Activated CD4-positive, alpha-beta T cell treated with anti-CD3 and anti-CD28 coated beads for 24 hours (primary cell): ENCODE results near the gene TIMM44.
"Not testable (repeated sequence)": the region's sequence is repeated elsewhere in the genome, so short reads cannot be mapped to it uniquely, and the experiment has no call there.

Experiments
- DNase-seq, 2 donors: peaks; one replicate each; pipeline ENCODE4 v3.0.0-alpha.2; 2020; ENCODE audit warnings: low read depth in 2 of 2

TIMM44 gene

GRCh38 chr19:7900401-7900870 is 43.0 kb downstream of the TIMM44 start:
- DNase-seq: no peak

DNA sequence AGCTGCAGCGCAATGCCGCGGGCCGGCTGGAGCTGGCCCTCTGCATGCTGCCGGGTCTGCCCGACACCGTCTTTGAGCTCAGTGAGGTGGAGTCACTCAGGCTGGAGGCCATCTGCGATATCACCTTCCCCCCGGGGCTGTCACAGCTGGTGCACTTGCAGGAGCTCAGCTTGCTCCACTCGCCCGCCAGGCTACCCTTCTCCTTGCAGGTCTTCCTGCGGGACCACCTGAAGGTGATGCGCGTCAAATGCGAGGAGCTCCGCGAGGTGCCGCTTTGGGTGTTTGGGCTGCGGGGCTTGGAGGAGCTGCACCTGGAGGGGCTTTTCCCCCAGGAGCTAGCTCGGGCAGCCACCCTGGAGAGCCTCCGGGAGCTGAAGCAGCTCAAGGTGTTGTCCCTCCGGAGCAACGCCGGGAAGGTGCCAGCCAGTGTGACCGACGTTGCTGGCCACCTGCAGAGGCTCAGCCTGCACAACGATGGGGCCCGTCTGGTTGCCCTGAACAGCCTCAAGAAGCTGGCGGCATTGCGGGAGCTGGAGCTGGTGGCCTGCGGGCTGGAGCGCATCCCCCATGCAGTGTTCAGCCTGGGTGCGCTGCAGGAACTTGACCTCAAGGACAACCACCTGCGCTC is 43.6 kb downstream of the TIMM44 start:
- no peak for DNase-seq

DNA sequence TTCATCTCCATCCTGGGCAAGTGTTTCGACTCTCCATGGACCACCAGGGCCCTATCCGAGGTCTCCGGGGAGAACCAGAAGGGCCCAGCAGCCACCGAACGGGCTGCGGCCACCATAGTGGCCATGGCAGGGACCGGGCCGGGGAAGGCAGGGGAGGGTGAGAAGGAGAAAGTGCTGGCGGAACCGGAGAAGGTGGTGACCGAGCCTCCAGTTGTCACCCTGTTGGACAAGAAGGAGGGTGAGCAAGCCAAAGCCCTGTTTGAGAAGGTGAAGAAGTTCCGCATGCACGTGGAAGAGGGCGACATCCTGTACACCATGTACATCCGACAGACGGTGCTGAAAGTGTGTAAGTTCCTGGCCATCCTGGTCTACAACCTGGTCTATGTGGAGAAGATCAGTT is 44.5 kb downstream of the TIMM44 start:
- no peak for DNase-seq

DNA sequence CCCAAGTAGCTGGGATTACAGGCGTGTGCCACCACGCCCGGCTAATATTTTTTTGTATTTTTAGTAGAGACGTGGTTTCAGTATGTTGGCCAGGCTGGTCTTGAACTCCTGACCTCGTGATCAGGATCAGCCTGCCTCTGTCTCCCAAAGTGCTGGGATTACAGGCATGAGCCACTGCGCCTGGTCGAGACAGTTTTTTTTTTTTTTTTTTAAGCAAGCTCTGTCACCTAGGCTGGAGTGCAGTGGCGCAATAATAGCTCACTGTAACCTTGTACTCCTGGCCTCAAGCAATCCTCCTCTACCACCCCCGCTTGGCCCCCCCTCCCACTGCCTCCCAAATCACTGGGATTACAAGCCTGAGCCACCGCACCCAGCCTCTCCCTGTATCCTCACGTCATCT is 46.2 kb downstream of the TIMM44 start:
- DNase-seq: no peak

DNA sequence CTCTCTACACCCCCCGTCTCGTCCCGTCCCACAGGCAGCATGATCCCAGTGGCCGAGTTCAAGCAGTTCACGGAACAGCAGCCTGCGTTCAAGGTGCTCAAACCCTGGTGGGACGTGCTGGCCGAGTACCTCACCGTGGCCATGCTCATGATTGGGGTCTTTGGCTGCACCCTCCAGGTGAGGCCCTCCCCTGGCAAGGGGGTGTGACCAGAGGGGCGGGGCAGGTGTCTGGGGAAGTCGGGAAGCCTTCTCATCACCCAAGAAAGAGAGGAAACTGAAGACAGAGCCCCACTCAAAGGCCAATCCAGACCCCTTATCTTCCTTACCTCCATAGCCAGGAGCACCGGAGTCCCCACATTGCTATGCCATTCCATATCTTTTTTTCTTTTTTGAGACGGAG is 47.9 kb downstream of the TIMM44 start:
- DNase-seq: no peak

- DNase-seq: no peak
Observed at GRCh38 chr19:7894612-7895309, 48.7 kb downstream of the TIMM44 start.

- DNase-seq: not testable (repeated sequence)
Observed at GRCh38 chr19:7893362-7894101, 49.9 kb downstream of the TIMM44 start.

DNA sequence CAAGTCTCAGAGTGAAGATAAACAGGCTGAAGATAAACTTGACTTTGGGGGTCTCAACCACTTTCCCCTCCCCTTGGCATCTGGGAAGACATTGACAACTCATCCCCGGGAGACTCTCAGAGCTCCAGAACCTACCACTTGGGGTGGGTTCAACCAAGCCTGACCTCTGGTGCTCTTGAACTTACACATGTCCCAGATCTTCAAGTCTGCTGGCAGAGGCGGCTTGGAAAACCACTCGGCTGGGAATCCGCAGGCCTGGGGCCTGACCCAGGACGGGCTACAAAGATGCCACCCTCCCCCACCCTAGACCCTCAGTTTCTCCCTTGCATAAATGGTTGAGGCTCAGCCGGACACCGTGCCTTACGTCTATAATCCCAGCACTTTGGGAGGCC is 54.6 kb downstream of the TIMM44 start:
- DNase-seq: no peak

DNA sequence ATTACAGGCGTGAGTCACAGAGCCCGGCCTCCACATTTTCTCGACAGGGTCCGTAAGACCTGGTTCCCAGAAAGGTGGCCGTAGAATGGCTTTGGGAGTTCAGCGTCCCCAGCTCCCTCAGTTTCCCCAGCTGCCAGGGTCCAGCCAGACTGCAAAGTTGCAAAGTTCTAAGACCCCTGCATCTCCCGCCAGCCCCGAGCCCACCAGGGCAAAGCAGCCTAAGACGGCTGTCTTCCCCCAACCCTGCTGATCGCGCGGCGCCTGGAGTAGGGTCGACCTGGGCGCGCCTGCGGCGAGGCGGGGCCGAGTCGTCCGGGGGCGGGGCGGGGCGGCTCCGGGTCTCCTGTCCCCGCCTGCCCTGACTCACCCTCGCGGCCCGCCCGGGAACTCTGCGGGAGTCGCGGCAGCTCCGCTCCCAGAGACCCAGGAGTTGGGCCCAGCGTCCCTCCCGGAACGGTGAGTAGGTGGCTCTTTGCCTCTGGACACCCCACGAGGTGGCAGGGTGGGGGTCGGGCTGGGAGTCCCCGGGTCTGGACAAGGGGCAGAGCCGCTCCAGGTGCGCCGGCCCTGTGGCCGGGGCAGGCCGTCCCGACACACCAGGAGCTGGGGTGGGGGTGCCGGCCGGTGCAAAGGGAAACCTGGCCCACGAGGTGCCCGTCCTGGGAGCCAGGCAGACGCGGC is 55.2 kb downstream of the TIMM44 start, which contains the start of gene LRRC8E:
Gene LRRC8E (plus strand): TSS at position 366 of the 681 bp plus-strand sequence. CDS start 7,094 bp downstream, outside the sequence.
- DNase-seq: peak in 1 of 2 donors; percentile 46

DNA sequence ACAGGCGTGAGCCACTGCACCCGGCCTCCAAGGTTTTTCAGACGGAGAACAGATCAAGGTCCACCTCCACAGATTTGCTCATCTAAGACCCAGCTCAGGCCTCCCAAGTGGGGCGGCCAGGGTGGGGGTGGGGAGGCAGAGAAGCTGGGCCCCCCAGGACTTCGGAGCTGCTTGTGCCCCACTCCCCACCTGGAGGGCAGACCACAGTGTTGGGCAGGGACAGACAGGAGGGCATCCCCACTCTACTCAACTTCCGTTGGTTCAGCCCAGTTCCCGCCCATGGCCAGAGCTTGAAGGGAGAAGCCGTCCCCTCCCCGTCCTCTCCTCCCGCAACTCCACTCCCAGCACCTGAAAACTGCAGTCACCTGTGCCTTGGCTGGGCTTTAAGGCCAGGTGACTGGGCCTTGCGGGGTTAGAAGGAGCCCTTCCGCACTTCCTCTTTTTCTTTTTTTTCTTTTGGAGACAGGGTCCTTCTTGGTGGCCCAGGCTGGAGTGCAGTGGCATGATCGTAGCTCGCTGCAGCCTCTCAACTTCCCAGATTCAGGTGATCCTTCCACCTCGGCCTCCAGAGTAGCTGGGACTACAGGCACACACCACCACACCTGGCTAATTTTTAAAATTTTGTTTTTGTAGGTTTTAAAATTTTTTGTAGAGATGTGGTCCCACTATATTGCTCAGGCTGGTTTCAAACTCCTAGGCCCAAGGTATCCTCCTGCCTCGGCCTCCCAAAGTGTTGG is 55.9 kb downstream of the TIMM44 start:
- DNase-seq: no peak

GRCh38 chr19:7885818-7886217 is 57.6 kb downstream of the TIMM44 start:
- DNase-seq: no peak

GRCh38 chr19:7883796-7884570 is 59.5 kb downstream of the TIMM44 start:
- no peak for DNase-seq

- no peak for DNase-seq
Observed at GRCh38 chr19:7883105-7883504, 60.4 kb downstream of the TIMM44 start.

DNA sequence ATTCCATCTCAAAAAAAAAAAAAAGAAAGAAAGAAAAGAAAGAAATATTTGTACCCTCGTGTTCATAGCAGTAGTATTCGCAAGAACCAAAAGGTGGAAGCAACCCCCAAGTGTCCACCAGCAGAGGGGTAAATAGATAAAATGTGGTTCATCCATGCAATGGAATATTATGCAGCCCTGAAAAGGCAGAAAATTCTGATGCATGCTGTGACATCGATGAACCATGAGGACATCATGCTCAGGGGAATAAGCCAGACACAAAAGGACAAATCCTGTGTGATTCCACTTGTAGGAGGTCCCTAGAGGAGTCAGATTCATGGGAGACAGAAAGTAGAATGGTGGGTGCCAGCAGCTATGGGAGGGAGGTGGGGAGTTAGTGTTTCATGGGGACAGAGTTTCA is 61.6 kb downstream of the TIMM44 start:
- no peak for DNase-seq

DNA sequence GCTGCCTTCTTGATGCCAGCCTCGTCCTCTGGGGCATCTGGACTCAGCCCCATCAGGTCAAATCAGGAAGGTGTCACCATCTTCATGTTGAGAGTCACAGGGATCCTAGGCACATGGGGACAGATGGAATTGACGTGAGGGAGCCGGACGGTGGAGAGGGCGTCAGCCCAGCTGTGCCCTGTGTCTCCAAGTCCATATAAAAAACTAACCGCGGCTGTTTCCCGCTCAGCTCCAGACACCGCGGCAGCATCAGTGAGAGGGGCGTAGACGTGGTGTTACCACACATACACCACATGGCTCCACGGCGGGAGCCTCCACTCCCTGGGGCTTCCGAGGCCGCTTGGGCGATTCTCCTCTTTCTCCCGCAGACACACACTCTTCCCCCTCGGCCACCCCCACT is 63.6 kb downstream of the TIMM44 start:
- no peak for DNase-seq

DNA sequence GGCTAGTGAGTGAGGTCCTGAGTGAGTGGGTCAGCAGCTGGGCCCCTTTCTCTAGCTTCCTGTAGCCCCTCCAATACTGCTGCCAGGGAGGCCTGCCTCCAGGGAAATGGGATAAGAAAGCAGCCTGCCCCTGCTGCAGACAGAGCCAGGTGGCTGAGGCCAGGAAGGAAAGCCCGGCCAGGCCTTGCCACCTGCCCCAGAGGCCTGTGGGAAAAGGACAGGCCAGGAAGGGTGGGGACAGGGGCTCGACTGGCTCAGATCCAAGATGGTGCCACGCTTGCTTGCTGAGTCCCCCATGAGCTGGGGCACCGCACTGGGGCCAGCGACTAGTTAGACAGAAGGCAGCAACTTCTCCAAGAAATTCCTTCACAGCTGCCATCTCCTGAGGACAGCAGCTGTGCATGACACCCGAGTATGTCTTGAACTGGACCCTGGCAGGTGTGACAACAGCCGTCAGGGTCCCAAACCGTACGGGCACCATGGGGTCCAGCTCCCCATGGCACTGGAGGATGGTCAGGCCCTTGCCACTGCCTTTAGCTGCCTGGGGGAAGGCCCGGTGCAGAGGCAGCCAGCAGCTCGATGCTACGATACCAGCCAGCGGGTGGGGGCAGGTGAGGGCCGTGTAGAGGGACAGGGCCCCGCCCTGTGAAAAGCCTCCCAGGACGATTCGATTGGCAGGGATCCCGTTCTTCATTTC is 64.2 kb downstream of the TIMM44 start:
- no peak for DNase-seq

DNA sequence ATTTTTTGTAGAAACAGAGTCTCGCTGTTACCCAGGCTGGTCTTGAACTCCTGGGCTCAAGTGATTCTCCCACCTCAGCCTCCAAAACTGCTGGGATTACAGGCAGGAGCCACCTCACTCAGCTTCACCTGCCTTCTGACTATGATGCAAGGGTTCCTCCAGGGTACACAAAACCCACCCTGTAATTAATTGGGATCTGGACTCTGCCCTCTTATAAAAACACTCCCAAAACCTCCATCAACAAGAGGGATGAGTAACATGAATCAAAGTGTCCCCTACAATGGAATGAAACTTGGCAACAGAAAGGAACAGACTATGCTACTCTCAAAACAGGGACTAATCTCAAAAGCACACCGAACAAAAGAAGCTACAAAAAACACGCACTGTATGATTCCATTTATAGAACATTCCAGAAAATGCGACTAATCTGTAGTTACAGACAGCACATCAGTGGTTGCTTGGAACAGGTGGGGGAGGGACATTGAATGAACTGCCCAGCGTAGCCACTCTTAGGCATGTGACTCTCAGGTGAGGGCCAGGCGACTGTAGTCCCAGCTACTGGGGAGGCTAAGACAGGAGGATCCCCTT is 66.1 kb downstream of the TIMM44 start:
- DNase-seq: no peak
